ENCODE measurements around the gene GALNT13. TPM values are rescaled to one million over a fixed set of nuclear protein-coding genes. Genes with fewer than 3 reads are reported as not detected.
"Not testable (repeated sequence)": the region's sequence is repeated elsewhere in the genome, so short reads cannot be mapped to it uniquely, and the experiment has no call there.

Gene GALNT13
- polyA plus RNA-seq, 3 donors = not detected

DNA sequence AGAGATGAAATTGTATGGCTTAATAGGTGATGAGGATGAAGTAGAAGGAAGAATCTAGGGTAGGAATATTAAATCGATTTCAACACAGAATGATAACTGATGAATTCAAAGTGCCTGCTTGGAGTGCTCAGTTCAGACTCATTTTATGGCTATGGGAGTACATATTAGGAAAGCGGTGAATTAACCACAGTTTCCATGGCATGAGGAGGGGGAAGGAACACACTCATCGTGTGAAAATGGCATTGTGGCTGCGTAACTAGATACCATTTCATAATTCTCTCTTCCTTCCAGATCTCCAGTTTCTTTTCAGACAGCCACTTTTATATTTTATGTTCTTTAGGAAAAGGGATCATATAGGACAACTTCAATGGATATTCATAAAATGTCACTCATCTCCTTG is 594.5 kb downstream of the GALNT13 start:
- Histone ChIP-seq H3K79me2 (ENCODE audit: insufficient read depth, low read length) (no peaks in the 10 kb centered on the region), H3K27me3 (ENCODE audit: control insufficient read depth in 2 of 2, insufficient read depth in 2 of 2, low read length in 2 of 2) (no peaks in the 10 kb centered on the region), H4K20me1 (ENCODE audit: insufficient read depth, low read length) (no peaks in the 10 kb centered on the region), H3K36me3 (replicated peaks in 1 of 2; ENCODE audit: control insufficient read depth in 1 of 2, insufficient read depth in 2 of 2, low read length in 2 of 2) (no peaks in the 10 kb centered on the region), H3K4me3 (replicated peaks in 1 of 3; ENCODE audit: low read depth in 2 of 3, low read length in 3 of 3) (no peak overlapping the region), H3K9ac (ENCODE audit: insufficient read depth, low read length, poor library complexity, severe bottlenecking) (no peak overlapping the region), H3K27ac (ENCODE audit: low read depth in 1 of 2, low read length in 2 of 2) (no peak overlapping the region), H3K4me1 (ENCODE audit: control insufficient read depth in 1 of 2, insufficient read depth in 2 of 2, low read length in 2 of 2) (no peaks in the 10 kb centered on the region), H3K9me3 (replicated peaks in 1 of 2; ENCODE audit: control insufficient read depth in 1 of 2, insufficient read depth in 1 of 2, low read length in 2 of 2) (no peaks in the 10 kb centered on the region), H3K4me2 (replicated peaks; ENCODE audit: extremely low read depth, low read length, poor library complexity, severe bottlenecking) (no peak overlapping the region), H2AFZ (ENCODE audit: insufficient read depth, low read depth, low read length, poor library complexity, severe bottlenecking) (no peak overlapping the region)
- no peak for DNase-seq
- H3K9me3 Mint-ChIP-seq = peaks cover 0 to 3% (median 0%) of the 10 kb centered on the region in 7 donors
- WGBS (ENCODE audit: insufficient coverage) = 80% methylated on average over 1 of the region's 4 CpGs
- intact Hi-C loops (cut with micrococcal nuclease) = no loop called here
- peaks cover 0 to 2% (median 1%) of the 10 kb centered on the region in 3 donors for H3K27me3 Mint-ChIP-seq (ENCODE audit: low read depth in 3 of 3)
- H3K36me3 Mint-ChIP-seq = no peaks in the 10 kb centered on the region
- peaks cover 4% of the 10 kb centered on the region for H3K4me1 Mint-ChIP-seq
- TF ChIP-seq, protein P1, sequence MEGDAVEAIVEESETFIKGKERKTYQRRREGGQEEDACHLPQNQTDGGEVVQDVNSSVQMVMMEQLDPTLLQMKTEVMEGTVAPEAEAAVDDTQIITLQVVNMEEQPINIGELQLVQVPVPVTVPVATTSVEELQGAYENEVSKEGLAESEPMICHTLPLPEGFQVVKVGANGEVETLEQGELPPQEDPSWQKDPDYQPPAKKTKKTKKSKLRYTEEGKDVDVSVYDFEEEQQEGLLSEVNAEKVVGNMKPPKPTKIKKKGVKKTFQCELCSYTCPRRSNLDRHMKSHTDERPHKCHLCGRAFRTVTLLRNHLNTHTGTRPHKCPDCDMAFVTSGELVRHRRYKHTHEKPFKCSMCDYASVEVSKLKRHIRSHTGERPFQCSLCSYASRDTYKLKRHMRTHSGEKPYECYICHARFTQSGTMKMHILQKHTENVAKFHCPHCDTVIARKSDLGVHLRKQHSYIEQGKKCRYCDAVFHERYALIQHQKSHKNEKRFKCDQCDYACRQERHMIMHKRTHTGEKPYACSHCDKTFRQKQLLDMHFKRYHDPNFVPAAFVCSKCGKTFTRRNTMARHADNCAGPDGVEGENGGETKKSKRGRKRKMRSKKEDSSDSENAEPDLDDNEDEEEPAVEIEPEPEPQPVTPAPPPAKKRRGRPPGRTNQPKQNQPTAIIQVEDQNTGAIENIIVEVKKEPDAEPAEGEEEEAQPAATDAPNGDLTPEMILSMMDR (IDR thresholded peaks at IDR 0.05) = no peak
- H3K4me3 Mint-ChIP-seq = no peak overlapping the region
- no peak overlapping the region for H3K27ac Mint-ChIP-seq

DNA sequence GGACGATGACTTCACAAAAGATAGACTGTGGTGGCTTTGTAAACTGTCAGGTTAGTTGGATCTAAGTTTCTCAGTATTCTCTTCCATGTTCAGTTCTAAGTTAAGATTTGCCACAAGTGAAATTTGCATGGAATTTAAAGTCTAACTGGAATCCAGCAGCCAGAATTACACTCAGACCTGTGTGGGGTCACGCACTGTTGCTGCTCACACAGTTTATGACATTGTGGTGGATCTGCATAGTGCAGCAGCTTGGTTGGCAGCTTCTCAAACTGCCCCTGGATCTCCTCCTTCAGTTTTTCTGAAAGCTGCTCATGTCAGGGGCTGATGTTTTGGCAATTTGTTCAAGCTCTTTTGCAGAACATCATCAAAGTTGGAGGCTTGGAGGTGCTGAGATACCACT is 598.7 kb downstream of the GALNT13 start:
- DNase-seq = no peak
- TF ChIP-seq, protein P1 (IDR thresholded peaks at IDR 0.05) = no peak
- H3K27me3 ChIP-seq (ENCODE audit: control insufficient read depth in 2 of 2, insufficient read depth in 2 of 2, low read length in 2 of 2) = no peaks in the 10 kb centered on the region
- Mint-ChIP-seq H3K4me1 (peaks cover 4% of the 10 kb centered on the region), H3K27me3 (ENCODE audit: low read depth in 3 of 3) (peaks cover 0 to 2% (median 2%) of the 10 kb centered on the region in 3 donors), H3K36me3 (no peaks in the 10 kb centered on the region), H3K4me3 (no peak overlapping the region), H3K9me3 (peaks cover 0 to 5% (median 0%) of the 10 kb centered on the region in 7 donors), H3K27ac (peak overlapping the region in 1 of 7 donors; percentile 31)
- H3K9me3 ChIP-seq (replicated peaks in 1 of 2; ENCODE audit: control insufficient read depth in 1 of 2, insufficient read depth in 1 of 2, low read length in 2 of 2) = no peaks in the 10 kb centered on the region
- intact Hi-C loops (cut with micrococcal nuclease) = no loop called here
- H3K36me3 ChIP-seq (replicated peaks in 1 of 2; ENCODE audit: control insufficient read depth in 1 of 2, insufficient read depth in 2 of 2, low read length in 2 of 2) = no peaks in the 10 kb centered on the region
- 93% methylated on average over 2 of the region's 2 CpGs for WGBS (ENCODE audit: insufficient coverage)
- H3K79me2 ChIP-seq (ENCODE audit: insufficient read depth, low read length) = no peaks in the 10 kb centered on the region
- no peaks in the 10 kb centered on the region for H4K20me1 ChIP-seq (ENCODE audit: insufficient read depth, low read length)
- H3K4me2 ChIP-seq (replicated peaks; ENCODE audit: extremely low read depth, low read length, poor library complexity, severe bottlenecking) = no peak overlapping the region
- H3K9ac ChIP-seq (ENCODE audit: insufficient read depth, low read length, poor library complexity, severe bottlenecking) = no peak overlapping the region
- no peak overlapping the region for H3K27ac ChIP-seq (ENCODE audit: low read depth in 1 of 2, low read length in 2 of 2)
- no peak overlapping the region for H3K4me3 ChIP-seq (replicated peaks in 1 of 3; ENCODE audit: low read depth in 2 of 3, low read length in 3 of 3)
- H3K4me1 ChIP-seq (ENCODE audit: control insufficient read depth in 1 of 2, insufficient read depth in 2 of 2, low read length in 2 of 2) = no peaks in the 10 kb centered on the region
- no peak overlapping the region for H2AFZ ChIP-seq (ENCODE audit: insufficient read depth, low read depth, low read length, poor library complexity, severe bottlenecking)

DNA sequence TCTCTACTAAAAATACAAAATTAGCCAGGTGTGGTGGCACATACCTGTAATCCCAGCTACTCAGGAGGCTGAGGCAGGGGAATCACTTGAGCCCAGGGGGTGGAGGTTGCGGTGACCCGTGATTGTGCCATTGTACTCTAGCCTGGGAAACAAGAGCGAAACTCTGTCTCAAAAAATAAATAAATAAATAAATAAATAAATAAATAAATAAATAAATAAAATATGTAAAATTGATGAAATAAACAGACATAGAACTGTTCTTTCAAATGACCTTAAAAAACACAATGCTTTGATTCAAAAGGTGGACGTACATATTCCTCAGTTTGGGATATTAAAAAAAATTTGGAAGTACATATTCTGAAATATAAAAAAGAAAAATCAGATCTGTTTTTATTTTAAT is 599.8 kb downstream of the GALNT13 start:
- H3K9ac ChIP-seq (ENCODE audit: insufficient read depth, low read length, poor library complexity, severe bottlenecking); H3K27me3 Mint-ChIP-seq (ENCODE audit: low read depth in 3 of 3); H3K9me3 ChIP-seq (replicated peaks in 1 of 2; ENCODE audit: control insufficient read depth in 1 of 2, insufficient read depth in 1 of 2, low read length in 2 of 2); DNase-seq; H3K4me3 ChIP-seq (replicated peaks in 1 of 3; ENCODE audit: low read depth in 2 of 3, low read length in 3 of 3); intact Hi-C loops (cut with micrococcal nuclease); H3K4me1 Mint-ChIP-seq; H3K36me3 Mint-ChIP-seq; H3K27ac Mint-ChIP-seq; H3K4me3 Mint-ChIP-seq; H3K9me3 Mint-ChIP-seq; H2AFZ ChIP-seq (ENCODE audit: insufficient read depth, low read depth, low read length, poor library complexity, severe bottlenecking); H3K4me1 ChIP-seq (ENCODE audit: control insufficient read depth in 1 of 2, insufficient read depth in 2 of 2, low read length in 2 of 2); H3K36me3 ChIP-seq (replicated peaks in 1 of 2; ENCODE audit: control insufficient read depth in 1 of 2, insufficient read depth in 2 of 2, low read length in 2 of 2); H3K4me2 ChIP-seq (replicated peaks; ENCODE audit: extremely low read depth, low read length, poor library complexity, severe bottlenecking); H4K20me1 ChIP-seq (ENCODE audit: insufficient read depth, low read length); H3K27ac ChIP-seq (ENCODE audit: low read depth in 1 of 2, low read length in 2 of 2); H3K79me2 ChIP-seq (ENCODE audit: insufficient read depth, low read length); H3K27me3 ChIP-seq (ENCODE audit: control insufficient read depth in 2 of 2, insufficient read depth in 2 of 2, low read length in 2 of 2): not testable (repeated sequence)
- WGBS (ENCODE audit: insufficient coverage) = no CpG with 5 or more reads among the region's 4 CpGs

Measured in CD14-positive monocyte (primary cell).